HCT116 (cell line): Measurements from ENCODE around the gene SORL1.

ENCODE experiments used
- CTCF ChIP-seq, 3 experiments: fragments of 200-600 bp in 1 of 3; sonication (generic) in 1 of 3; IDR thresholded peaks in 2 of 3; conservative IDR thresholded peaks in 1 of 3; 2 replicates each; pipeline ENCODE4 v1.5.1; 2012 to 2017; ENCODE audit warnings: low read depth in 2 of 3, low read length in 2 of 3, antibody characterized with exemption in 1 of 3, borderline replicate concordance in 1 of 3, control low read depth in 1 of 3, mild to moderate bottlenecking in 1 of 3, mixed read lengths in 1 of 3, mixed run types in 1 of 3, moderate library complexity in 1 of 3; ENCODE audit not compliant: insufficient read depth in 1 of 3
- POLR2A ChIP-seq: IDR thresholded peaks from 2 replicates; pipeline ENCODE4 v1.7.0; 2011; ENCODE audit warnings: borderline replicate concordance; ENCODE audit not compliant: insufficient read depth, insufficient read length; ENCODE audit errors: extremely low read depth
- YY1 ChIP-seq: IDR thresholded peaks from 2 replicates; pipeline ENCODE4 v1.6.1; 2011; ENCODE audit warnings: low read length, low read depth, moderate library complexity, mild to moderate bottlenecking; ENCODE audit not compliant: insufficient replicate concordance; ENCODE audit errors: extremely low read depth
- TF ChIP-seq, protein P1 (sequence below): IDR thresholded peaks from 2 replicates; pipeline ENCODE4 v1.6.1; 2012

DNA sequence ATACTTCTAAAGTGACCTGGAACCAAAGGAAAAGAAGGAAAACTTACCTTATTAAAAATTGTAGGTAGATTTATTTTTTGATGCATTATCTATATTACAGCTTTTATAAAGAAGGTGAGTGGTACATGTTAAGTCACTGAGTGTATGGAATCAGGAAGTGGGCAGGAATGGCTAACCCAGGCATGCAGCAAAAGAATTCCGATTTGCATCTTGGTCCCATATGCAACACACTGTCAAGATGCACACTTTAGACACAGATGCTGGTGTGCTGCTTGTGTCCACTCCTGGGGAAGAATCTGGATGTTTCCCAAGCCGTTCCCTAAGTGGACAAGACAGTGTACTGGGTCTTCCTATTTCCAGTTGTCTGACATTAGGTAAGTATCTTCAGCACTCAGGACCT lies 100.5 kb downstream of the SORL1 start:
- no peak for TF ChIP-seq POLR2A
- TF ChIP-seq CTCF (IDR thresholded peaks at IDR 0.05 in 2 of 3, conservative IDR thresholded peaks at IDR 0.05 in 1 of 3; ENCODE audit: borderline replicate concordance in 1 of 3, insufficient read depth in 1 of 3, low read depth in 2 of 3, low read length in 2 of 3), result no peak
- no peak for TF ChIP-seq YY1
- TF ChIP-seq, protein P1, sequence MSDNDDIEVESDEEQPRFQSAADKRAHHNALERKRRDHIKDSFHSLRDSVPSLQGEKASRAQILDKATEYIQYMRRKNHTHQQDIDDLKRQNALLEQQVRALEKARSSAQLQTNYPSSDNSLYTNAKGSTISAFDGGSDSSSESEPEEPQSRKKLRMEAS, result no peak
